HEK293T (cell line): ENCODE measurements around the gene SELP.

Experiments
- CTCF ChIA-PET: fragments of 350-600 bp; formaldehyde crosslinking; extraction: SDS; loops from one replicate; lab custom pipeline; 2021; ENCODE audit warnings: antibody characterized with exemption, inconsistent platforms; lab: Yijun Ruan, JAX
- POLR2A ChIA-PET: fragments of 350-600 bp; formaldehyde crosslinking; extraction: SDS; loops from one replicate; lab custom pipeline; 2020; ENCODE audit warnings: antibody characterized with exemption, inconsistent platforms; lab: Yijun Ruan, JAX
- DNase-seq: peaks from one replicate; pipeline ENCODE4 v3.0.0; 2012; ENCODE audit warnings: mixed read lengths; ENCODE audit errors: extremely low spot score
- ARNT ChIP-seq: fragments of 450-650 bp; IDR thresholded peaks from 2 replicates; pipeline ENCODE4 v1.6.1; 2017; ENCODE audit warnings: mild to moderate bottlenecking
- BHLHE40 ChIP-seq: fragments of 450-650 bp; IDR thresholded peaks from 2 replicates; pipeline ENCODE4 v1.6.1; 2016; ENCODE audit warnings: mild to moderate bottlenecking, moderate library complexity, borderline replicate concordance
- CTBP1 ChIP-seq: fragments of 450-650 bp; IDR thresholded peaks from 2 replicates; pipeline ENCODE4 v1.6.1; 2016; ENCODE audit warnings: borderline replicate concordance
- ELF4 ChIP-seq: fragments of 450-650 bp; IDR thresholded peaks from 2 replicates; pipeline ENCODE4 v1.6.1; 2017; ENCODE audit warnings: antibody characterized with exemption
- FOXA1 ChIP-seq: fragments of 450-650 bp; IDR thresholded peaks from 2 replicates; pipeline ENCODE4 v1.6.1; 2016; ENCODE audit warnings: mild to moderate bottlenecking
- FOXK2 ChIP-seq: fragments of 450-650 bp; IDR thresholded peaks from 2 replicates; pipeline ENCODE4 v1.6.1; 2016; ENCODE audit warnings: mild to moderate bottlenecking
- FOXM1 ChIP-seq: fragments of 450-650 bp; IDR thresholded peaks from 2 replicates; pipeline ENCODE4 v1.6.1; 2017; ENCODE audit warnings: mild to moderate bottlenecking, borderline replicate concordance
- HDGF ChIP-seq: fragments of 450-650 bp; IDR thresholded peaks from 2 replicates; pipeline ENCODE4 v1.6.1; 2017; ENCODE audit warnings: antibody characterized with exemption, borderline replicate concordance
- L3MBTL2 ChIP-seq: fragments of 450-650 bp; conservative IDR thresholded peaks from 2 replicates; pipeline ENCODE4 v1.6.1; 2016; ENCODE audit warnings: mild to moderate bottlenecking
- LEF1 ChIP-seq: fragments of 450-650 bp; IDR thresholded peaks from 2 replicates; pipeline ENCODE4 v1.6.1; 2017; ENCODE audit warnings: mild to moderate bottlenecking, borderline replicate concordance
- NFRKB ChIP-seq: fragments of 450-650 bp; IDR thresholded peaks from 2 replicates; pipeline ENCODE4 v1.6.1; 2016; ENCODE audit warnings: mild to moderate bottlenecking, moderate library complexity
- SP1 ChIP-seq: fragments of 450-650 bp; IDR thresholded peaks from 2 replicates; pipeline ENCODE4 v1.6.1; 2017
- SUZ12 ChIP-seq: fragments of 450-650 bp; IDR thresholded peaks from 2 replicates; pipeline ENCODE4 v1.6.1; 2016; ENCODE audit warnings: mild to moderate bottlenecking
- TARDBP ChIP-seq: fragments of 450-650 bp; IDR thresholded peaks from 2 replicates; pipeline ENCODE4 v1.6.1; 2016
- ZNF384 ChIP-seq: fragments of 450-650 bp; IDR thresholded peaks from 2 replicates; pipeline ENCODE4 v1.6.1; 2016
- TF ChIP-seq, protein P1 (sequence below): fragments of 450-650 bp; IDR thresholded peaks from 2 replicates; pipeline ENCODE4 v1.6.1; 2016

Gene SELP

DNA sequence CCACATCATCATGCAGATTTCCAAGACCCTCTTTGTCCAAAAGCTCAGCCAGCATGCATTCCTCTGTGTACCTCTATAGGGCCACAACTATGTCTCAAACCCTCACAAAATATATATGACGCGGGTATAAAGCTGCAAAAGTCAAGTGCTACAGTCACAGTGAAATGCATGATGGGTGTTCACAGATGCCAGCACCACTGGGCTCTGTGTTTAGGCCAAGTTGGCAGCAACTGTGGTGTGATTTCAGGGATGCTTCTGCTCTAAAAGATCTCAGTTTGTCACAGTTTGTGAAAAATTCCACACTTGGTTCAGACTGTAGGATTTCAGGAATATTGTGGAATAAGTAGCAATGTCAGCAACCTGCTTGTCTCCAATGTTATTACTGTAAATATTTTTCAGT is 23.9 kb upstream of the SELP start:
- POLR2A ChIA-PET: interaction anchor here (0.6 kb wide), 1 partner anchor 18 kb away, joined by 3 read pairs; no protein-coding TSS in a partner anchor
- no peak for TF ChIP-seq ARNT
- no peak for TF ChIP-seq BHLHE40
- TF ChIP-seq TARDBP: no peak
- TF ChIP-seq CTBP1: no peak
- no peak for TF ChIP-seq ZNF384
- no peak for TF ChIP-seq SP1
- TF ChIP-seq L3MBTL2: no peak
- no peak for TF ChIP-seq NFRKB
- TF ChIP-seq LEF1: no peak
- TF ChIP-seq SUZ12: no peak
- TF ChIP-seq FOXM1: no peak
- CTCF ChIA-PET: no interaction called here
- DNase-seq: no peak

DNA sequence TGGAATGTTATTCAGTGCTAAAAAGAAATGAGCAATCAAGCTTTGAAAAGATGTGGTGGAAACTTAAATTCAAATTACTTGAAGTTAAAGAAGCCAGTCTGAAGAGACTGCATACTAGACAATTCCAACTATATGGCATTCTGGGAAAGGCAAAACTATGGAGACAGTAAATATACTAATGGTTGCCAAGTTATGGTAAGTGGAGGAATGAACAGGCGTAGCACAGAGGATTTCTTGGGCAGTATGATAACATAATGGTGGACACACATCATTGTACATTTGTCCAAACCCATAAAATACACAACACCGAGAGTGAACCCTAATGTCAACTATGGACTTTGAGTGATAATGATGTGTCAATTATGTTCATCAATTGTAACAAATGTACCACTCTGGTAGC is 21.1 kb upstream of the SELP start:
- no peak for DNase-seq
- ChIA-PET POLR2A (no interaction called here), CTCF (no interaction called here)

DNA sequence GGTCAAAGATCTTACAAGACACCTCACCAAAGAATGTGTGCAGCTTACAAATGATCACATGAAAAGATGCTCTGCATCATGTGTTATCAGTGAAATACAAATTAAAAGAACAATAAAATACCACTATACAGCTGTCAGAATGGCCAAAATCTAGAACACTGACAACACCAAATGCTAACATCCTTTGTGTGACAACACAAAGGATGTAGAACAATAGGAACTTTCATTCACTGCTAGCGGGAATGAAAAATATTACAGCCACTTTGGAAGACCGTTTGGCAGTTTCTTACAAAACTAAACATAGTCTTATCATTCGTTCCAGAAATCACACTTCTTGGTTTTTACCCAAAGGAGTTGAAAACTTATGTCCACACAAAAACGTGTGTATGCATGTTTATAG is 20.6 kb upstream of the SELP start:
- TF ChIP-seq ARNT (no peak), ELF4 (no peak), SP1 (no peak), FOXM1 (no peak), ZNF384 (no peak), L3MBTL2 (no peak)
- ChIA-PET CTCF (interaction anchor here (0.6 kb wide), 1 partner anchor 1291 kb away, joined by 3 read pairs; no protein-coding TSS in a partner anchor), POLR2A (no interaction called here)
- DNase-seq: no peak

More for the DNA sequence above, 21.1 kb upstream of the SELP start:
- TF ChIP-seq LEF1 (no peak), SUZ12 (no peak), SP1 (no peak), TARDBP (no peak), ARNT (no peak), ELF4 (no peak), ZNF384 (no peak), BHLHE40 (no peak), FOXK2 (no peak), FOXM1 (no peak), NFRKB (no peak), HDGF (no peak), CTBP1 (no peak)
- TF ChIP-seq, protein P1, sequence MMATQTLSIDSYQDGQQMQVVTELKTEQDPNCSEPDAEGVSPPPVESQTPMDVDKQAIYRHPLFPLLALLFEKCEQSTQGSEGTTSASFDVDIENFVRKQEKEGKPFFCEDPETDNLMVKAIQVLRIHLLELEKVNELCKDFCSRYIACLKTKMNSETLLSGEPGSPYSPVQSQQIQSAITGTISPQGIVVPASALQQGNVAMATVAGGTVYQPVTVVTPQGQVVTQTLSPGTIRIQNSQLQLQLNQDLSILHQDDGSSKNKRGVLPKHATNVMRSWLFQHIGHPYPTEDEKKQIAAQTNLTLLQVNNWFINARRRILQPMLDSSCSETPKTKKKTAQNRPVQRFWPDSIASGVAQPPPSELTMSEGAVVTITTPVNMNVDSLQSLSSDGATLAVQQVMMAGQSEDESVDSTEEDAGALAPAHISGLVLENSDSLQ: no peak

DNA sequence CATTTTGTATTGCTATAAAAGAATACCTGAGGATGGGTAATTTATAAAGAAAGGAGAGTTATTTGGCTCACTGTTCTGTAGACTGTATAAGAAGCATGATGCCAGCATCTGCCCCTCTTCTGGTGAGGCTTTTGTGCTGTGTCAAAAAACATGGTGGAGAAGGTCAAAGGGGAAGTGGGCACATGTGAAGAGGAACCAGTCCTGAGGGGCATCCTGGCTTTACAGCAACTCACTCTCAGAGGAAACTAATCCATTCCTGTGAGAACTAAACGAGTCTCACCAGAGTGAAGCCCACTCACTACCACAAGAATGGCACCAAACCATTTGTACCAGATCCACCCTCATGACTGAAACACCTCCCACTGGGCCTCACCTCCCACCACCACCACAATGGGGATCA is 18.8 kb upstream of the SELP start:
- ChIA-PET CTCF (no interaction called here), POLR2A (no interaction called here)
- TF ChIP-seq FOXA1 (no peak), SP1 (no peak), FOXM1 (no peak), TARDBP (no peak), ZNF384 (no peak), FOXK2 (no peak), BHLHE40 (no peak), ARNT (no peak), ELF4 (no peak), SUZ12 (no peak), LEF1 (no peak), CTBP1 (no peak), L3MBTL2 (no peak), HDGF (no peak), NFRKB (no peak)
- TF ChIP-seq, protein P1: no peak
- DNase-seq: no peak

DNA sequence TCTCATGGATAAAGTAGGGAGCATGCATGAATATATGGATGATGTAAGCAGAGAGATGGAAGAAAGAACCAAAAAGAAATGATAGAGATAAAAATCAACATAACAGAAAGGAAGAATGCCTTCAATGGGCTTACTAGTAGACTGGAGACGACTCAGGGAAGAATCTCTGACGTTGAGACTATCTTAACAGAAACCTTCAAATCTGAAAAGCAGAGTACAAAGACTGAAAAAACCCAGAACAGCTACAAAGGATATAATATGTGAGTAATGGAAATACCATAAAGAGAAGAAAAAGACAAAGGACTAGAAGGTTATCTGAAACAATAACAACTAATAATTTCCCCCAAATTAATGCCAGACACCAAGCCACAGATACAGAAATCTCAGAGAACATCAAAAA is 18.3 kb upstream of the SELP start:
- ChIA-PET CTCF (no interaction called here), POLR2A (no interaction called here)
- TF ChIP-seq CTBP1: no peak
- no peak for TF ChIP-seq NFRKB
- no peak for TF ChIP-seq SUZ12
- TF ChIP-seq FOXK2: no peak
- no peak for TF ChIP-seq ARNT
- TF ChIP-seq FOXA1: no peak
- no peak for TF ChIP-seq SP1
- no peak for DNase-seq

DNA sequence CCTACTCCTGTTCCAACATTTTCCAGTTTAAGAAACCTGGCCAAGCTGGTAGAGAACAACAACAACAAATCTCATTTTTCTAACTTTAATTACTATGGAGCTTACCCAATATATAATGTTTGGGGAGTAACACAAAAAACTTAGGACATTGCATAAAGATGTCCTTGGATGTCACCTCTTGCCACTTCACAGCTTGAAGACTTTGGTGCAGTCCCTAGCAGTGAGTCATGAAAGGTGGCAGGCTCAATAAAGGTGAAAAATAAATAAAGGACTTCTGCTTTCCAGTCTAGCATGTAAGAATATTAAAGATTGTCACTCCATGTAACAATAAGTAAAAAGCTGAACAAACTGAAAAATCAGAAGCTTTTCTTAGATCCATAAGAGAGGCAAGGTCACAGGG is 17.6 kb upstream of the SELP start:
- POLR2A ChIA-PET: no interaction called here
- CTCF ChIA-PET: no interaction called here
- TF ChIP-seq TARDBP: no peak
- TF ChIP-seq SUZ12: no peak
- DNase-seq: no peak

DNA sequence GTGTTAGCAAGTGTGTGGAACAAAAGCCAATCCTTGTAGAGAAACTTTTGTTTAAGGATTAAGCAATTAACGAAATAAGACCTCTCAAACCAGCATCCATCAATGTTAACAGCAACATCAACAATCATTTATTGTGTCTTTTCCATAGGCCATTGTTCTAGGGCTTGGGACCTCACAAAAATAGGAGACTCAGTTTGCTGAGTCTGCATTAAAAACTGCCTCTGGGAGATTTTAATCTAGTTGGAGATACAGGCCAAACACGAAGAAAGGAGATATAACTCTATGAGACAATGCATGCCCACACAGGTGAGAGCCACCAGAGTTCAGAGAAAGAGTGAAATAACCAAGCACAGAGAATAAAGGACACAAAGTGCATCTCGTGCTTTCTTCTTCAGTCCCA is 14.4 kb upstream of the SELP start:
- ChIA-PET CTCF (no interaction called here), POLR2A (no interaction called here)
- TF ChIP-seq BHLHE40 (no peak), TARDBP (no peak), ARNT (no peak), SUZ12 (no peak), NFRKB (no peak), L3MBTL2 (no peak), FOXM1 (no peak), LEF1 (no peak), CTBP1 (no peak), HDGF (no peak), FOXA1 (no peak), ZNF384 (no peak), ELF4 (no peak), SP1 (no peak), FOXK2 (no peak)
- TF ChIP-seq, protein P1: no peak
- no peak for DNase-seq
